GM12892 (cell line): ENCODE measurements around the gene PRR23E.

Experiments
- DNase-seq: peaks from one replicate; pipeline ENCODE4 v3.0.0; 2011; ENCODE audit not compliant: insufficient read length
- FAIRE-seq: peaks from 2 replicates; lab custom pipeline; 2011; peaks lifted over from hg19 to GRCh38; lab: Jason Lieb, UNC
- POLR2A ChIP-seq: IDR thresholded peaks from 2 replicates; pipeline ENCODE4 v1.6.1; 2011; ENCODE audit warnings: low read depth, low read length, control low read depth
- POLR2AphosphoS5 ChIP-seq: IDR thresholded peaks from 2 replicates; pipeline ENCODE4 v1.6.1; 2011; ENCODE audit warnings: low read depth, low read length, control low read depth
- TAF1 ChIP-seq: IDR thresholded peaks from 2 replicates; pipeline ENCODE4 v1.6.1; 2011; ENCODE audit warnings: low read depth, mild to moderate bottlenecking, control low read depth, low read length, borderline replicate concordance

Gene PRR23E

GRCh38 chr3:127193341-127193740 lies 410 bp downstream of the PRR23E start:
- TF ChIP-seq TAF1 (no peak), POLR2AphosphoS5 (no peak), POLR2A (no peak)
- DNase-seq (no peak), FAIRE-seq (no peak)

- TF ChIP-seq POLR2A (no peak), TAF1 (no peak), POLR2AphosphoS5 (no peak)
- FAIRE-seq (no peak), DNase-seq (no peak)
These were observed 844 bp downstream of the PRR23E start for GRCh38 chr3:127193775-127194174.

- FAIRE-seq: no peak
- TF ChIP-seq TAF1 (no peak), POLR2AphosphoS5 (no peak), POLR2A (no peak)
- DNase-seq: no peak
These were observed 1.8 kb downstream of the PRR23E start for GRCh38 chr3:127194601-127195187.

GRCh38 chr3:127195417-127195816 lies 2.5 kb downstream of the PRR23E start:
- FAIRE-seq: no peak
- no peak for DNase-seq
- TF ChIP-seq TAF1 (no peak), POLR2AphosphoS5 (no peak), POLR2A (no peak)

- TF ChIP-seq TAF1: no peak
- TF ChIP-seq POLR2A: no peak
- TF ChIP-seq POLR2AphosphoS5: no peak
- FAIRE-seq (no peak), DNase-seq (no peak)
These were observed 3.1 kb downstream of the PRR23E start for GRCh38 chr3:127196002-127196401.

- DNase-seq (no peak), FAIRE-seq (no peak)
- TF ChIP-seq TAF1 (no peak), POLR2A (no peak), POLR2AphosphoS5 (no peak)
These were observed 3.8 kb downstream of the PRR23E start for GRCh38 chr3:127196466-127197299.

- no peak for DNase-seq
- TF ChIP-seq POLR2AphosphoS5 (no peak), TAF1 (no peak), POLR2A (no peak)
- no peak for FAIRE-seq
These were observed 4.6 kb downstream of the PRR23E start for GRCh38 chr3:127197300-127198189.

- TF ChIP-seq POLR2AphosphoS5: no peak
- TF ChIP-seq POLR2A: no peak
- TF ChIP-seq TAF1: no peak
- FAIRE-seq (peak; percentile 33), DNase-seq (no peak)
These were observed 7.3 kb downstream of the PRR23E start for GRCh38 chr3:127200086-127200691.

- FAIRE-seq (no peak), DNase-seq (no peak)
- no peak for TF ChIP-seq POLR2AphosphoS5
- TF ChIP-seq TAF1: no peak
- no peak for TF ChIP-seq POLR2A
These were observed 10.1 kb downstream of the PRR23E start for GRCh38 chr3:127203024-127203423.

- no peak for TF ChIP-seq POLR2AphosphoS5
- TF ChIP-seq POLR2A: no peak
- no peak for TF ChIP-seq TAF1
- DNase-seq (no peak), FAIRE-seq (no peak)
These were observed 12.1 kb downstream of the PRR23E start for GRCh38 chr3:127204841-127205582.

GRCh38 chr3:127206154-127206553 lies 13.2 kb downstream of the PRR23E start:
- DNase-seq (no peak), FAIRE-seq (no peak)
- TF ChIP-seq POLR2A: no peak
- no peak for TF ChIP-seq POLR2AphosphoS5
- TF ChIP-seq TAF1: no peak
